GM18519 (cell line): ENCODE data around the gene ABHD16B.
"Not testable (repeated sequence)": the region's sequence is repeated elsewhere in the genome, so short reads cannot be mapped to it uniquely, and the experiment has no call there.

Experiments used
- ATAC-seq: cut with Tn5 transposase; IDR thresholded peaks from one replicate; pipeline ENCODE4 v1.9.1; 2021; ENCODE audit warnings: mild to moderate bottlenecking, moderate library complexity; ENCODE audit not compliant: unreplicated experiment, low FRiP score

Gene ABHD16B

DNA sequence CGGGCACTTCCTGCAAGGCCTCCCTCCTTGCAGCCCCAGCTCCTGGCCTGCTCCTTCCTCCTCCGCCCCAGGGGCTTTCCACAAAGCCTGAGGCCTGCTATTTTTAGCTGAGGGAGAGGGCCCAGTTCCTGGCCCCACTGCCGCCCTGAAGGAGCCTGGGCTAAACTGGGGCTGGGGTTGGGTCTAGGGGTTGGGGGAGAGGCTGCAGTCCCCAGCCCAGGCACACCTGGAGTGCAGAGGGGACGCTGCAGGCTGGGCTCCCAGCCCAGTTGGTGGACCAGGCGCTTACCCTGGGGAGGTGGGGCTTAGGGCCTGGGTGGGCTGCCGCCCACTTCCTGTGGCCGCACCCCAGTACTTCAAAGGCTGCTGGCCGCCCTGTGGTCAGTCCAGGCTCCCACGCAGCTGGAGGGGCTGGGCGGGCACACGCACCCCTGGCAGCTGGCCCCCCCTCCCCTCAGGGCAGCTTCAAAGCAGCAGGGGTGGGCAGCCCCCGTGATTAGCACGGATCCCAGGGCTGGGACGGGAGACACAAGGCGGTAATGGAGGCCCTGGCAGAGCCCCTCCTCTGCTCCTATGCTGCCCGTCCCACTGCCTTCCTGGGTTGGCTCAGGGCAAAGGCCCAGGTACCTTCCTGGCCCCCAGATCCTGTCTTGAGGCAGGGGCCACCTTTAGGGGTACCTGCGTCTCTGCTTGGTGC is 7.1 kb upstream of the ABHD16B start:
- no peak for ATAC-seq

DNA sequence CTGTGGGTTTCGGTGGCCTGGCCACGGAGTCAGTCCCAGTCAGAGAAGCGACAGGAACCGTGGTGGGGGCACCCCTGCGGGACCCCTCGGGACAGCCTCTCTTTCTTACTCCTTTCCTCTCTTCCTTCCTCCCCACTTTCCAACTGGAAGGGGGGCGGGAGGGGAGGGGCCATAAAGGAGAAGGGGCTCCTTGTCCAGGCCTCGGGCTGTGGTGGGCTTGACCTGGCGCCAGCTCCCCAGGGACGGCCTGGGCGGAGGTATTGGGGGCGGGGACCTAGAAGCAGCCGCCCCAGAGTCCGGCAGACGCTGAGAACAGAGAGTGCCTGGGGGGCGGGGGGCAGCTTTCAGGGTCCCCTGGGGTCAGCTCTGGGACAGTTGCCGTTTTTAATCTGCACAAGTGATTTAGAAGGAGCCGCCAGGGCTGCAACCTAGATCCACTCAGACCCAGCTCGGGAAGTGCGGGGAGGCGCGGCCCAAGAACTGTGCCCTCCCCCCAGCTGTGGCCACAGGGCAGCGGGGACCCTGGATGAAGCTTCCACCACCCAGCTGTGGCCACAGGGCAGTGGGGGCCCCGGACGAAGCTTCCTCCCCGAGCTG is 6.4 kb upstream of the ABHD16B start:
- ATAC-seq, result no peak

DNA sequence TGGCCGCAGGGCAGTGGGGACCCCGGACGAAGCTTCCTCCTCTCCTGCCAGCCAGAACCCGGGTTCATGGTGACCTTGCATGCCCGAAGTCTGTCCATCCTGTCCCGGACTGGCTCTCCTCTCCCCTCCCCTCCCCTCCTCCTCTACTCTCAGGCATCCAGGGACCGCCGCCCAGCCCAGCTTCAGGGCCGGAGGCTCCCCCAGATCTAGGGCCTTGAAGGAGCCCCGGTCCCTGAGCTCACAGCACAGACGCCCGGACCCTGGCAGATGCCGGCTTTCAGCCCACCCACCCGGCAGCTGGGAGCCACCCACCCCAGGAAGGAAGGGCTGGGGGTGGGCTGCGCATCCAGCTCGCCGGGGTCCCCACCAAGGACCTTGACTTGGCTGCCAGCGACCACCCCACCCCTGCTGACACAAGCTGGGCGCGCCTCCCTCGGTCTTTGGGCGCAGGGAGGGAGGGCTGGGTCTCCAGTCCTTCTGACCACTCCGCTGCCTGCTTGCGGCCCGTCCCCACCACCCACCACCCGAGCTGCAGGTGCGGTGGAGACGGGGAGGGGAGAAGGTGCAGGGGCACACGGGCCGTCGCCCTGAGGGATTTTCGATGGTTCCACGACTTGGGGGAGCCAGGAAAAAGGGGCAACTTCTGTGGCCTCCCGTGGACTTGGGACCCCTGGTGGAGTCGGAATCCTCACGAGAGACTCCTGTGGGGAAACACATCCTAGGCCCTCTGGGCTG is 5.8 kb upstream of the ABHD16B start:
- ATAC-seq, result no peak

DNA sequence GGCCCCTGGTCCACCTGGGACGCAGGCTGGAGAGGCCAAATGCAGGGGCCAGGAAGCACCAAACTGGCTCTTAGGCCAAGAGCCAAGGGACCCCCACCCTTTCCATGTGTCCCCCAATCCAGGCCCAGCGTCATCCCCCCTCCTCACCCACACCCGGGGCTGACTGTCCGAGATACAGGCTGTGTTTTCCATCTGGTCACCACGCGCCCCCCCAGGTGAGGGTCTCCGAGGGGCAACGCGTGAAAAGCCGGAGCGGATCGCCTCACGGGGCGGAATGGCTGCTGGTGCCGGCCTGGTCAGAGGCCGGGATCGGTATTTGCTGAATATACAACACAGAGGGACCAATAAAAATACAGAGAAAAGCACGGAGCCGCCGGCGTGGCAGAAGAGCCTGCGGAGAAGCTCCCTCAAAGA is 5.2 kb upstream of the ABHD16B start:
- no peak for ATAC-seq

DNA sequence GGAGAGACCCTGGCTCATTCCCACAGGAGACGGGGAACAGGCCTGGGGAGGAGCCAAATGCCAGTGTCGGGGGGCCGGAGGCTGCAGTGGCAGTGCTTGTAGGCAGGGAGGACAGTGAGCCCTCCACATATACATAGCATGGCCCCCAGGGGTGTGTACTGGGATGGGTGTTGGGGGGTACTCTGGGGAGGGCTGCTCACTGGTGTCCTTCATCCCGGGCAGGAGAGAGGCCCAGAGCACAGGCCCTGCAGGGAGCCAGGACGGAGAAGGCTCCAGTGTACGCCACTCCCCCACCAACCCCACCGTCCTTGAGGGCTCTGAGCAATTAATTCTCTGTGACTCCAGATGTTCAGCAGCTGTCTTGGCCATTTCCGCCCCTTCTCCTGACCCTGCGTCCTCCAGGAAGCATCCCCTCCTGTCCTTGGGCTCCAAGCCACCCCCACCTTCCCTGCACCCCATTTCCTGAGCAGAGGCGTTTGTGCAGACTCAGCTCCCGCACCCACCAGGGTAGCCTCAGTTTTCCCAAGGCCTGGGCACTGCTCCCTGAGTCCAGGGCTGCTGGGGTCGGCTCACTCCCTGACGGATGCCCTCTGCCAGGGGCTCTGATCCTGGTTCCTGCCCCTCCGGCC is 3.4 kb upstream of the ABHD16B start:
- no peak for ATAC-seq

DNA sequence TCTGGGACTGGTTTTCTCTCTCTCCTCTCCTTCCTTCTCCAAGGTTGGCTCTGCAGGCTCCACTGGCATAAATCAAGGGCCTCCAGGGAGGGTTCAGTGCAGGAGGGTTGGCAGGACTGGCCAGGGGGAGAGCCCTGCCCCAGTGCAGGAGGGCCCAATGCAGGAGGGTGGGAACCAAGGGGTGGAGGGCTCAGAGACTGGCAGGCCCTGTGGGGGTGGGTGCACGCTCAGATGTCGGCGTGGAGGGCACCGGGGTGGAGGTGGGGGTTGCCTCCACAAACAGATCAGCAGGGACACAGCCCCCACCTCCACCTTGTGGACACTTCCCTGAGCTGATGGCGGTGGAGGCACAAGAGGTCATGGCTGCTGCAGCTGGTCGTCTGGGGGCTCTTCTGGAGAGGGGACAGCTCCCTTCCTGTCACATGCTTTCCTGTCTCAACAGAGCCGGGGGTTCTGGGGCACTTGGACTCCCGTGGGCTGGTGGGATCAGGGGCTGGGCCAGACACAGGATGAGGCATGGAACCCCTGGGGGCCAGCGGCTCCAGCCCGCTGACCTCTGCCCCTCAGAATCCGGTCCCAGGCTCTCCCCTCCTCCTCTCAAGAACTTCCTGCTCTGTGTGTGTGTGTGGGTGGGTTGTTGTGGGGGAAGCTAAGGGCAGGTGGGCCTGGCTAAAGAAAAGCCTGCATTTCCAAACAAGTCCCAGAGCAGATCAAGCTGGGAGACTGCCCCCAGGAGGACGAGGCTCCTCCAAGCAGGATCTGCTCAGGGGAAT is 2.7 kb upstream of the ABHD16B start:
- ATAC-seq, result no peak

DNA sequence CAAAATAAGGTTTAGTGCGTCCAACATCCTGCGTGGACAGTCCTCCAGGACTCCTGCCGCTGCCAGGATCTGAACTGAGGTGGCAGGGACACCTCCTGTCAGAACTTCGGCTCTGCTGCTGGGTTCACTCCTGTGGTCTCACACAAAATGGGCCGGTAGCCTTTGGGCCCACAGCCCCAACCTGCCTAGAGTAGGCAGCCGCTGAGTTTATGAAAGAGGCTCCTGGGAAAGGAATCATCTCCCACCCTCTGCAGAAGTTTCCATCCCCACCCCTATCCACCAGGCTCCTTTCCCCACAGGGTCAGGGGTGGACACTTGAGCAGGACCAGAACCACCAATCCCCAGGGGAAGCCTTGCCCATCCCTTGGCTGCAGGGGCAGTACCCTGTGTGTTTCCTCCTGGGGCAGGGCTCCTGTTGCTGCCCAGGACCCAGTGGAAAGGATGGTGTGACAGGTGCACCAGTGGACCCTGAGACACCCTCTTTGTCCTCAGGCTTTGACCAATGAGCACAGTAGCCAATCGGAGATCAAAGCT is 2.1 kb upstream of the ABHD16B start:
- ATAC-seq, result no peak

DNA sequence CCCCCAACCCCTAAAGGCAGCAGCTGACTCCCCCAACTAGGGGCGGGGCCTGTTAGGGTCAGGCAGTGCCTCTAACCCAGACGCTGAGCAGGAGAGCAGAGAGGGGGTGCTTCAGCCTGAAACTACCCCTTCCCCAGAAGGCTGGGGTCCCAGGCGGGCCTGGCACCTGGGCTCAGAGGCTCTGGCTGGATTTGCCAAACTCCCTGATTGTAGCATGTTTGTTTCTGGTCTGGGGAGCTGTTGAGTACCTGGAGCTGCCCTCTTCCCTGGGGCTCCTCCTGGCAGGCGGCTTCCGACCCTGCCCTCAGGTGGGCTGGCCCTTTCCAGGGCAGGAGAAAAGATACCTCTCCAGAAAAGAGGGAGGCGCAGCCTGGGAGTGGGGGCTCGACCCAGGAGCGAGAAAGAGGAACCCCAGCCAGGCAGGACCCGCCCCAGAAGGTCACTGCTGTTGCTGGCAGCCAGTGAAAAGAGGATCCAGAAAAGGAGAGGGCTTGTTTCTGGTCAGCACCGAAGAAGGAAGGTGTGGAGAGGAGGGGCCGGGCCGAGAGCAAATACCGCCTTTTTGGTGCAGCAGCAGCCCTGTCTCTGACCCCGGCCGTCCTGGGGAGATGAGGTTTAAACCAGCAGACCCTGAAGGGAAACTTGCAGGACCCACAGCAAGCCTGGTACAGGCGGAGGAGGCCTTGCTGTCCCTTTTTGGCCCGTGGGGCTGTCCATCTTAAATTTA is 810 bp upstream of the ABHD16B start:
- no peak for ATAC-seq

DNA sequence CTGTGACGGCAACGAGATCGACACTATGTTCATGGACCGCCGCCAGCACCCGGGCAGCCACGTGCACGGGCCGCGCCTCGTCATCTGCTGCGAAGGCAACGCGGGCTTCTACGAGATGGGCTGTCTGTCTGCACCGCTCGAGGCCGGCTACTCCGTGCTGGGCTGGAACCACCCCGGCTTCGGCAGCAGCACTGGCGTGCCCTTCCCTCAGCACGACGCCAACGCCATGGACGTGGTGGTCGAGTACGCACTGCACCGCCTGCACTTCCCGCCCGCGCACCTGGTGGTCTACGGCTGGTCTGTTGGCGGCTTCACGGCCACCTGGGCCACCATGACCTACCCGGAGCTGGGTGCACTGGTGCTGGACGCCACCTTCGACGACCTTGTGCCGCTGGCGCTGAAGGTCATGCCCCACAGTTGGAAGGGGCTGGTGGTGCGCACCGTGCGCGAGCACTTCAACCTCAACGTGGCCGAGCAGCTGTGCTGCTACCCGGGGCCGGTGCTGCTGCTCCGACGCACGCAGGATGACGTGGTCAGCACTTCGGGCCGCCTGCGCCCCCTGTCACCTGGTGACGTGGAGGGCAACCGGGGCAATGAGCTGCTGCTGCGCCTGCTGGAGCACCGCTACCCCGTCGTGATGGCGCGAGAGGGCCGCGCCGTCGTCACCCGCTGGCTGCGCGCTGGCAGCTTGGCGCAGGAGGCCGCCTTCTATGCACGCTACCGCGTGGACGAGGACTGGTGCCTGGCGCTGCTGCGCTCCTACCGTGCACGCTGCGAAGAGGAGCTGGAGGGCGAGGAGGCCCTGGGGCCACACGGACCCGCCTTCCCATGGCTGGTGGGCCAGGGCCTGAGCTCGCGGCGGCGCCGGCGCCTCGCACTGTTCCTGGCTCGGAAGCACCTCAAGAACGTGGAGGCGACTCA is 943 bp downstream of the ABHD16B start:
- no peak for ATAC-seq

DNA sequence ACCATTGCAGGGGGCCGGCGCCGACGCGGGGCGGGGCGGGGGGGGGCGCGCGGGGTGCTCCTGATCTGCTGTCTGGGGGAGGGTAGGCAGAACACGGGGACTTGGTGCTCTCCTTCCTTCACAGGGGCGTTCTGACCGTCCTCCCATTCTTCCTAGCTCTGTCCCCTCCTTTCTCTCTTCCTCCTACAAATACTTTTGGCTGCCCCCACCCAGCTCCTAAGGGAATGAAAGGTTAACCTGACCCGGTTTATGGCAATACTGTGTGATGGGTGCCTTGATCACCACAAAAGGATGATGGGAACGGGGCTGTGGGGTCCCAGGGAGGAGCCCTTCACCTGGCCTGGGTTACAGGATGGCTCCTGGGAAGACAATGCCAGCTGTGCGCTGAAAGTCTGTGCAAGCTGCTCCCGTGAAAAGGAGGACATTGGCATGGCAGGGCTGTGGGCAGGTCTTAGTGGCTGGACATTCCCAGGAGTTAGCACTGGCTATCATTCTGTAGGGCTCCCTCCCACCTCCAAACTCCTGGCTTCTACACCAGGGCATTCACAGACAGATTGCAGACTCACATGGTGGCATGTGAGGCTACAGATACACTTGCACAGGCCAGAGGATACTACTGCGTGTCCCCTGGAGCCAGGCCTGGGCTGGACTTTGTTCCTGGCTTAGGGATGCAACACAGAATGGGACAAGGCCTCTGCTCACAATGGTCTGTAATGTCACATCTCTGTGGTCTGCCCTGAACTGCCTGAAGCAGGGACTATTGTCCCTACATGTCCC is 1.9 kb downstream of the ABHD16B start:
- ATAC-seq, result no peak

DNA sequence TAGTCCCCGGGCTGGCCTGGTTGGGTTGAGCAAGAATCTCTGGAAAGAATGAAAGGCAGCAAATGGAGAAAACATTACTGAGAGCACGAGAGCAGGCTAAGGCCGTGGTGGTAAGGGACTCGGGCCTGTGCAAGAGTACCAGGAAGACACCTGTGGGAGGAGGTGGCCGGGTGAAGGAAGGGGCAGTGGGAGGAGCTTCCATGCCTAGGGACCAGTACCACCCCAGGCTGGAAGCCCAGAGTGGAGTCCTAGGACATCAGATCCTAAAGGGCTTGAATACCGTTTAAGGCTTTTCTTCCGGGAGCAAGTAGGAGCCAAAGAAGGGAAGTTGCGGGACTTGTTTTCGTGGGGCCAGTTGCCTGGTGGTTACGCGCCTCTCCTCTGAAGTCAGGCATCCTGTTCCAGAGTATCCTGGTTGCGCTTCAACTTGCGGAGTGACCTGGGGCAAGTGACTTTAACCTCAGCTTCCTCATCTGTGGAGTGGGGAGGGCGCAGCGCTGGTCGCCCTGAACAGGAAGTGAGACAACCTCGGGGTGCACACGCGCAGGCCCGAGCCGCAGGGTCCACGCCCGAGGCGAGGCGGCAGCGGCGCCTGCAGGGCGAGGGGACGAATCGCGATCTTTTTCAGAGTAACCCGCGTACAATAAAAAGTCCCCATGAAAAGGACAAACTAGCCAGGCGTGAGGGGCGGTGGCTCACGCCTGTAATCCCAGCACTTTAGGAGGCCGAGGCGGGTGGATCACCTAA is 2.7 kb downstream of the ABHD16B start:
- ATAC-seq, result peak; percentile 58

DNA sequence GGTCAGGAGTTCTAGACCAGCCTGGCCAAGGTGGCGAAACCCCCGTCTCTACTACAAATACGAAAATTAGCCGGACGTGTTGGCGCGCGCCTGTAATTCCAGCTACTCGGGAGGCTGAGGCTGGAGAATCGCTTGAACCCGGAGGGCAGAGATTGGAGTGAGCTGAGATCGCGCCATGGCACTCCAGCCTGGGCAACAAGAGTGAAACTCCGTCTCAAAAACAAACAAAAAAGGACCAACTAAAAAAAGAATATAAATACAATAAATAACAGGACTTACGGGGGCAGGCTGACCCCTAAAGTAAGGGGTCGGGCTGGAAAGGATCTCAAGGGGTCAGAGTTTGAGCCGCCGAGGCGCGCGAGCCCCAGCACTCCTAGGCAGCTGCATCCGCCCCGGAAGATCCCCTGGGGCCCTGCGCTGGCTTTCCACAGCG is 3.3 kb downstream of the ABHD16B start:
- ATAC-seq, result no peak

DNA sequence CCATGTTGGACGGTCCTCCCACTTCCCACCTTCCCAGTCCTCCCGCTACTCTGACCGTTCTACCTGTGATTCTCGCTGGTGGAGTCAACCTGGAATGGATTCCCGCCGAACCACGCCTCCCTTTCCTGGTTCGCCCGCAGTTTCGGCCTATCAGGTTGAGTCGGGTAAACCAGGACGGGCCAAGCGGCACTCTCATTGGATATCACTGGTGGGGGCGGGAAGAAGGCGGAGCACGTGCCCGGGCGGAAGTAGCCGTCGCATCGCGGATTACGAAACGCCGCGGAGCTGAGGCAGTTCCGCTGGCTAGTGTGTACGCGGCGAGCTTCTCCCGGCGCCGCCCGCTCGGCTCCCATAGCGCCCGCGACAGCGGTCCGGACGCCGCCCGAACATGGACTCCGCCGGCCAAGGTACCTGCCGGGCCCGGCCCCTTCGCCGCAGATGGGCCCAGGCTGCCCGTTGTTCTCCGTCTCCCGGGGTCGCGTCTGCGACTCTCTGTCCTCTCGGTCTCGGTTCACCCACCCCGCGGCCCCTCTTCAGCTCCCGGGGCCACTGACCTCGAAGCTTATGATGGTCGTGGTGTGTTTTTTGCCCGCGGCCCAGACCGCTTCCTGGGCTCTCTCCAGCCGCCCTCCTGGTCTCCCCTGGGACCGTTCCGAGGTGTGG is 3.8 kb downstream of the ABHD16B start, which contains the start of gene TPD52L2:
TSS of gene TPD52L2 (plus strand) at position 293 of the 663 bp plus-strand sequence. CDS start at position 389, 96 bp downstream.
- peak; percentile 45 for ATAC-seq

DNA sequence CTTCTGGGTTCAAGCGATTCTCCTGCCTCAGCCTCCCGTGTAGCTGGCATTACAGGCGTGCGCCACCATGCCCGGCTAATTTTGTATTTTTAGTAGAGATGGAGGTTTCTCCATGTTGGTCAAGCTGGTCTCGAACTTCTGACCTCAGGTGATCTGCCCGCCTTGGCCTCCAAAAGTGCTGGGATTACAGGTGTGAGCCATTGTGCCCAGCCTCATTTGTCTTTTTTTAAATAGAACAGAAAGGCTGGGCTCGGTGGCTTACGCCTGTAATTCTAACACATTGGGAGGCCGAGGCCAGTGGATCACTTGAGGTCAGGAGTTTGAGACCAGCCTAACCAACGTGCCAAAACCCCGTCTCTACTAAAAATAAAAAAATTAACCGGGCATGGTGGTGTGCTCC is 5.7 kb downstream of the ABHD16B start:
- not testable (repeated sequence) for ATAC-seq

DNA sequence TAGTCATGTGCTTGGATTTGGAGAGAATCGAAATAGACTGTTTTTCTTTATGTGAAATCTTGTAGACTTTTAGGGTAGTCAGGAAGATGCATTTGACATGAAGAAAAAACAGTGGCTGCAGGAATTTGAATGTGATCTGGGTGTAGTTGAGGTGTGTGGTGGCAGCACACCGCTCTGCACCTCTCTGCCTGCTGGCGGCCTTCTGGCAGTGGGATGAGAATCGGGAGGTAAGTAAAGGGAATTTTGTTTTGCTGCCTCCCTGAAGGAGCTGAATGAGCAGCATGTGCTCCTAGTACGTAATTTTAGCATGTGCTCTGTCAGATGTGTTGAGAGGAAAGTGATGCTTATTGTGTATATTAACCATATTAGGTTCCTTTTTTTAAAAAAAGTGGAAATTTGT is 7.0 kb downstream of the ABHD16B start:
- ATAC-seq, result no peak

DNA sequence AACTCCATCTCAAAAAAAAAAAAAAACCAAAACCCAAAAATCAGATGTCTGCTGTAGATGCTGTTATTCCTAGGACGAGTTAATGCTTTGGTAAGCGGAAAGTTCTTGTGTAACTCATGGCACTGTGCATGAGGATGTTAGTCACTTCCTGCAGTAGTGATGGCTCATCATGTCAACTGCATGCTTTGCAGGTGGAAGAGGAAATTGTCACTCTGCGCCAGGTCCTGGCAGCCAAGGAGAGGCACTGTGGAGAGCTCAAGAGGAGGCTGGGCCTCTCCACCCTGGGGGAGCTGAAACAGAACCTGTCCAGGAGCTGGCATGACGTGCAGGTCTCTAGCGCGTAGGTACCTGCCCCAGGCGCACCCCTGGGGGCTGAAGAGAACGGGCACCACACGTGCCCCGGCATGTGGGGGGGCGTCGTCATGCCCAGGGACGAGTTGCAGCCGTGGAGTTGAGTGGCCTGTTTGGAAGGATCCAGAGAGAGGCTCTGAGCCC is 12.2 kb downstream of the ABHD16B start:
- ATAC-seq, result no peak
